HT-29 (cell line): ENCODE measurements around the gene MTERF1. TPM values are rescaled to one million over a fixed set of nuclear protein-coding genes. Genes with fewer than 3 reads are reported as not detected.

ENCODE experiments used
- DNase-seq: peaks from one replicate; pipeline ENCODE4 v3.0.0-alpha.2; 2015; ENCODE audit warnings: low spot score
- total RNA-seq: library from RNA; depleted of rRNA; stranded (reverse); fragments of >200 nt; shearing (Covaris generic); gene quantifications from 2 replicates; pipeline ENCODE4 v1.2.3, GENCODE V29; 2014; rRNA removed

MTERF1 gene
- total RNA-seq, 1 experiment from 2014 or later, result 6.3 TPM

DNA sequence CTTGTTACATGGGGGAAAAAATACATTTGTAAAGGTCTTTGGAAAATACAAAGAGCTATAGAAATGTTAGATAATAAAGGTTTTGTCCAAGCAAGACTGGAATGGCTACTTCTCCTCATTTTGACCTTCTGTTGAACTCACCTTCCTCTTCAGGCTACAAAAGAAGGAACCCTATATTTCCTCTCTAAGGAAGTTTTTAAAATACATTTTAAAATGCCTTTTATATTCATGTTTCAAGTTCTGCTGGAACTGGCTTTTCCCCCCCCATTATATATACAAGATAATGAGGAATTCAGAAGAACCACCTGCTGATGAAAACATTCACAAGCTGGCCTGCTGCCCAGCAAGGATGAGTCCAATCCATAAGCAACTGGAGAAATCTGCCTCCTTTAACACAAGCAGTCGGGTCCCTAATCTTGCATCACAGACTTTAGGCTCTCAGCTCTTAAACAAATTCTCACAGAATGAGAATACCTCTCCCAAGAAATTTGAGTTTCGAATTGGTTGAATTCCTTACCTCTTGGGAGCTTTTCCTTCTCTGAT, 44.6 kb downstream of the MTERF1 start:
- no peak for DNase-seq

DNA sequence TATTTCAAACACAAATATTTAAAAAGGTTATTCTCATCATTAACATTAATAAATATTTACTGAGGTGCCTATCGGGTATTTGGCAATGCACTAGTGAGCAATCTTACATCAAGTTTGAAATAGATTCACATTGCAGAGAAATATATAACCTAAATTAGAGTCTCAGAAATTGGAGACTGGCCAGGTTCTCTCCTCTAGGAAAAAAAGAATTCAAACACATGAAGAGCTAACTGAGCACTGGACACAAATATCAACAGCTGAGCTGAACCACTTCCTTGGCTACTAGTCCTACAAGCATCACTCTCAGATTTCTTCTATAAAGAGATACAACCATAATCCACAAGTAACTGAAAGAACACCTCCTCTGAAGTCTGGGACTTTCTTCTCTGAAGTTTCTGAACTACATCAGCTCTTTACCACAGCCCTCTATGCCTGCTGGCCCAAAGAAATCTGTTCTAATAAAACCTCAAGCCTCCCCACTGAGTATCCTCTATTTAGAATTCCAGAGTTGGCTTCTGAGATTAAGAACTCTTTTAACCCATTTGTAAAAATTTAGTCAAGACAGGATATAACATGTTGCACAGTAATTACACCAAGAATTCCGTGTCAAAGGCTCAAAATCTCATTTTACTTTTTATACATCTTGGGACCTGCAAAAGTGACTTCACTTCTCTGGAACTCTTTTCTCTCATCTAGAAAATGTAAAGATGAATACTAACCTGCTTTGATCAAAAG, 45.2 kb downstream of the MTERF1 start:
- DNase-seq, result no peak

DNA sequence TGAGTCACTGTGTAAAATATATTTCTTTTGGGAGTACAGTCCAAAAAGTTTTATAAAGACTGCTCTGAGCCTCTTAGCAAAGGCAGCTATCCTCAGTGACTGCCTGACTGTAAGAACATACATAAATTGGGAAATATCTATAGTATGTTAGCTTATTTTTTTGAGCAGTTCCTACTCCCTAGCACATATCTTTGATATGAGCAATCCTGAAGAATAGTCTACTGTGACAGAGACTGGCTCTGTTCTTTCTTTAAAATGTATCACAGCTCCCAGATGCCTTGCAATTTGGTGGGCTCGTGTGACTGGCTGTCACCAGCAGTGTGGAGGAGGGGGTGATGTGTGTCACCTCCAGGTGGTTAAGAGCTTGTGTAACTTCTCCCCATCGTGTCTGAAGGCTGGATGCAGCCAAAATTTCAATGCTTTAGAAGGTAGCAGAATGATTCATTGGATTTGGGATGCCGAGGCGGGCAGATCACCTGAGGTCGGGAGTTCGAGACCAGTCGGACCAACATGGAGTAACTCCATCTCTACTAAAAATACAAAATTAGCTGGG, 47.9 kb downstream of the MTERF1 start:
- DNase-seq, result no peak

DNA sequence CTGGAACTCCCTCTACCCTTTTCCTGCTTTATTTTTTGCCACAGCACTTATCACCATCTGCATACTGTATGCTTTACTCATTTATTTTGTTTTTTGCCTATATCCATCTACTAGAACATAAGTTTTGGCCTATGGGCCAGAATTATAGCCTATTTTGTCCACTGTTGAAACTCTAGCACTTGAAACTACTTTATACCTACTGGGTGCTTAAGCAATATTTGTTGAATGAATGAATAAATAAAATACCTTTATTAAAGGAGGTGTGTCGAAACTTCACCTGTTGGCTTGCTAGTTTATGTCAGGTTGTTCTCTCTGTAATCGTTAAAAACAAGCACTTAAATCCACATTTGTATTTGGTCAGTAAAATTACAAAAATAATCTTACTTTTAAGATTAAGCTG, 53.3 kb downstream of the MTERF1 start:
- DNase-seq, result no peak

DNA sequence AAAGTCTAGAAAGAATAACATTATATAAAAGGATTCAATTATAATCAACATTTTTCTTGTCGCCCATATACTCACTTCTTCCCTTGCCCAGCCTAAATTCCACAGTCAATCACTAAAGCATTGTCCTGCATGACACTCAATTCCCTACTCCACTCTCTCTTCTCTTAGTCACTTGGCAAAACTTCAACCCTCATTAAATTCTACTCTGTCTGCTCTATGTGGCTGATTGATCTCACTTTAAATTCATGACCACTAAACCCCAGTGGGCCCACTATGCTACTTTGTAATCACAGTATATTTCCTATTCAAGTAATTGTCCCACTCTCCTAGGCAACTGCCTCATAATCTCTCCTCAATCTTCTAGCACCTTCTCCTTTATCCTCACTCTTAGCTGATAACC, 54.1 kb downstream of the MTERF1 start:
- no peak for DNase-seq

DNA sequence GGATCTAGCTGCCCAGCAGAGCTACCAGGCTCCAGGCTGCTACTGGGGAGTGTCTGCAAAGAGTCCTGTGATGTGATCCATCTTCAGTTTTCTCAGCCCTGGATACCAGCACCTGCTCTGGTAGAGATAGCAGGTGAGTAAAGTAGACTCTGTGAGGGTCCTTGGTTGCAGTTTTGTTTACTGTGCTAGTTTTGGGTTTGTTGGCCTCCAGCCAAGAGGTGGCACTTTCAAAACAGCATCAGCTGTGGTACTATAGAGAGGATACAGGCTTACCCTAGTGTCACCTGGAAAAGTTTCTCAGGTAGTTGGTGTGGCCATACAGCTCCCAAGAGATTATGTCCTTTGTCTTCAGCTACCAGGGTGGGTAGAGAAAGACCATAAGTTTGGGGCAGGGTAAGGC, 56.3 kb downstream of the MTERF1 start:
- DNase-seq, result no peak

Other genes with a start within 250 kb of the MTERF1 start
- gene AKAP9, start 60.2 kb upstream of the MTERF1 start, total RNA-seq, result 30.2 and 32.8 TPM in 2 replicates